Fibroblast of villous mesenchyme (primary cell): ENCODE data around the gene SFXN5. TPM values are rescaled to one million over a fixed set of nuclear protein-coding genes. Genes with fewer than 3 reads are reported as not detected.

Experiments
- DNase-seq: peaks from one replicate; pipeline ENCODE4 v3.0.0-alpha.2; 2010; ENCODE audit warnings: low read depth
- H3K4me3 ChIP-seq: 2 replicates; pipeline ENCODE4 v1.5.1; 2011; ENCODE audit warnings: low read depth, mild to moderate bottlenecking, low read length
- CTCF ChIP-seq: IDR thresholded peaks from 2 replicates; pipeline ENCODE4 v1.5.1; 2012; ENCODE audit warnings: low read depth, mild to moderate bottlenecking, low read length; ENCODE audit not compliant: insufficient read depth
- total RNA-seq: library from RNA; depleted of rRNA; stranded (reverse); fragments of >200 nt; gene quantifications from 2 replicates; pipeline ENCODE4 v1.2.3, GENCODE V29; 2012

The SFXN5 gene
- total RNA-seq, 1 donor: 12.1 TPM

- DNase-seq: no peak
- no peak overlapping the region for H3K4me3 ChIP-seq
- TF ChIP-seq CTCF: no peak
Observed at GRCh38 chr2:73106791-73107190, 35.3 kb upstream of the SFXN5 start.

GRCh38 chr2:73105511-73105971 lies 34.0 kb upstream of the SFXN5 start:
- DNase-seq: no peak
- no peak for TF ChIP-seq CTCF
- no peak overlapping the region for H3K4me3 ChIP-seq

GRCh38 chr2:73104933-73105332 lies 33.4 kb upstream of the SFXN5 start:
- TF ChIP-seq CTCF: no peak
- no peak for DNase-seq
- H3K4me3 ChIP-seq: no peak overlapping the region

- no peak overlapping the region for H3K4me3 ChIP-seq
- DNase-seq: no peak
- TF ChIP-seq CTCF: no peak
Observed at GRCh38 chr2:73103018-73103542, 31.6 kb upstream of the SFXN5 start.

GRCh38 chr2:73101626-73102256 lies 30.2 kb upstream of the SFXN5 start:
- H3K4me3 ChIP-seq: no peak overlapping the region
- no peak for DNase-seq
- TF ChIP-seq CTCF: no peak

GRCh38 chr2:73100956-73101355 lies 29.4 kb upstream of the SFXN5 start:
- DNase-seq: no peak
- H3K4me3 ChIP-seq: no peak overlapping the region
- no peak for TF ChIP-seq CTCF

- no peak overlapping the region for H3K4me3 ChIP-seq
- TF ChIP-seq CTCF: no peak
- DNase-seq: no peak
Observed at GRCh38 chr2:73099486-73099885, 28.0 kb upstream of the SFXN5 start.
